HG03280 (cell line): ENCODE results near the gene DBNDD1.

Source experiments
- ATAC-seq: cut with Tn5 transposase; IDR thresholded peaks from one replicate; pipeline ENCODE4 v1.9.1; 2021; ENCODE audit warnings: mild to moderate bottlenecking, moderate library complexity; ENCODE audit not compliant: unreplicated experiment

The DBNDD1 gene

GRCh38 chr16:89965447-89966225 is 53.6 kb downstream of the DBNDD1 start:
- no peak for ATAC-seq

- no peak for ATAC-seq
These were observed 55.1 kb downstream of the DBNDD1 start for GRCh38 chr16:89964201-89964600.

GRCh38 chr16:89962754-89963498 is 56.3 kb downstream of the DBNDD1 start:
- ATAC-seq = no peak

- ATAC-seq = no peak
These were observed 57.3 kb downstream of the DBNDD1 start for GRCh38 chr16:89961920-89962319.

- no peak for ATAC-seq
These were observed 58.3 kb downstream of the DBNDD1 start for GRCh38 chr16:89960966-89961365.

GRCh38 chr16:89958596-89958995 is 60.7 kb downstream of the DBNDD1 start:
- no peak for ATAC-seq

- no peak for ATAC-seq
These were observed 61.2 kb downstream of the DBNDD1 start for GRCh38 chr16:89958068-89958467.

- no peak for ATAC-seq
These were observed 62.0 kb downstream of the DBNDD1 start for GRCh38 chr16:89957216-89957785.

GRCh38 chr16:89956505-89957215 is 62.6 kb downstream of the DBNDD1 start:
- no peak for ATAC-seq

- no peak for ATAC-seq
These were observed 64.1 kb downstream of the DBNDD1 start for GRCh38 chr16:89955001-89955685.
